ENCODE measurements around the gene RPS27. TPM values are rescaled to one million over a fixed set of nuclear protein-coding genes. Genes with fewer than 3 reads are reported as not detected.
A peak's percentile ranks its signal among the peaks of the same experiment; 100 is the strongest.

The RPS27 gene
- 1,532 and 1,783 TPM in 2 replicates for total RNA-seq (2022)
- percentile 98 among the genes with signal in this experiment for Bru-seq, nascent RNA
- BruChase-seq, experiment 1, labeled RNA remaining after a 6-hour chase, result percentile 98 among the genes with signal in this experiment
- percentile 96 among the genes with signal in this experiment for BruChase-seq, experiment 2, labeled RNA remaining after a 2-hour chase
- long read RNA-seq, transcript RPS27-205 (5 exons, 467 nt), result minor isoform, 5 of 1,552 reads
- long read RNA-seq, transcript RPS27-203 (3 exons, 496 nt), result minor isoform, 8 of 1,552 reads
- long read RNA-seq, transcript RPS27-201 (4 exons, 359 nt), result major isoform, 1,510 of 1,552 reads
- long read RNA-seq, transcript RPS27-204 (4 exons, 573 nt), result minor isoform, 22 of 1,552 reads
- long read RNA-seq, partial matches to known transcripts, result 2 of 1,552 reads
- long read RNA-seq, other reads (novel, unspliced or antisense), result 5 of 1,552 reads

DNA sequence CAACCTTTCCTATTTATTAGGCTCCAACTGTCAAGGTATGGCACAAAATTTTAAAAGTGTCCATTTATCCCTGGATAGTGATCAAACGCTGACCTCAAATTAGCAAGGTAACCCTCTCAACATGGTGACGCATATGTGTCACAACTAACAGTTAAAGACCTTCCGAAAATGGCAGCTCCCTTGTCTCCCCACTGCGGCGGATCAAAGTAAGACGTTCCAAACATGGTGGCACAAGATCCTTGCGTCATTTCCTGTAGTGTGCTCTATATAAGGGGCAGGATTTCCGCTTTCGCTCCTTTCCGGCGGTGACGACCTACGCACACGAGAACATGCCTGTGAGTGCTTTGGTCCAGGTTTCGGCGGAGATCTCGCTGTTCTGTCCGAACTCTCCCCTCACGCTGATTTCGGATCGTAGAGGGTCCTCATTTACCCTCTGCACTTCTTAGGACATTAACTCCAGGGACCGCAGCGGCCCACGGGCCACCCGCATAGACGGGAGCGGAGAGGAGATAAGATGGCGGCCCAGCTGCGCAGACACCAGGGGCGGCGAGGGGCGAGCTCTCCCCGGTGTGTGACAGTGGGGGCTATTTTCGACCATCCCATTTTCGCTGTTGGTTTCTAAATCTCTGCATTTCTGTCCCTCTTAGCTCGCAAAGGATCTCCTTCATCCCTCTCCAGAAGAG lies at the start of gene RPS27:
Gene RPS27, plus strand, starts transcription at position 295 of the 683 bp plus-strand sequence. Its CDS starts 35 bp downstream, at position 330.
- H3K9me3 Mint-ChIP-seq (ENCODE audit: low read depth, unreplicated experiment), result no peaks in the 10 kb centered on the region
- peaks cover 78% of the 10 kb centered on the region for H3K36me3 Mint-ChIP-seq (ENCODE audit: insufficient read depth, unreplicated experiment)
- intact Hi-C loops (cut with micrococcal nuclease; ENCODE audit: unreplicated experiment), result no loop called here
- TF ChIP-seq CTCF (IDR thresholded peaks at IDR 0.05; ENCODE audit: unreplicated experiment), result no peak
- peaks cover 54% of the 10 kb centered on the region for H3K4me1 Mint-ChIP-seq (ENCODE audit: low read depth, unreplicated experiment)
- peaks cover 14% of the 10 kb centered on the region for H3K27me3 Mint-ChIP-seq (ENCODE audit: unreplicated experiment)
- H3K27ac Mint-ChIP-seq (ENCODE audit: unreplicated experiment), result peak within 1 kb of the TSS; percentile 99
- BruUV-seq (replicated peaks), result no TSS peak
- CTCF ChIA-PET, result interaction anchor here (0.9 to 1.5 kb wide), 6 partner anchors 9 to 319 kb away, joined by 3 to 7 read pairs (median 4); partner anchors contain the start of genes GATAD2B, ILF2 and SLC39A1
- H3K4me3 Mint-ChIP-seq (ENCODE audit: low read depth, unreplicated experiment), result peak within 1 kb of the TSS; percentile 75
- peak; percentile 92 for DNase-seq

DNA sequence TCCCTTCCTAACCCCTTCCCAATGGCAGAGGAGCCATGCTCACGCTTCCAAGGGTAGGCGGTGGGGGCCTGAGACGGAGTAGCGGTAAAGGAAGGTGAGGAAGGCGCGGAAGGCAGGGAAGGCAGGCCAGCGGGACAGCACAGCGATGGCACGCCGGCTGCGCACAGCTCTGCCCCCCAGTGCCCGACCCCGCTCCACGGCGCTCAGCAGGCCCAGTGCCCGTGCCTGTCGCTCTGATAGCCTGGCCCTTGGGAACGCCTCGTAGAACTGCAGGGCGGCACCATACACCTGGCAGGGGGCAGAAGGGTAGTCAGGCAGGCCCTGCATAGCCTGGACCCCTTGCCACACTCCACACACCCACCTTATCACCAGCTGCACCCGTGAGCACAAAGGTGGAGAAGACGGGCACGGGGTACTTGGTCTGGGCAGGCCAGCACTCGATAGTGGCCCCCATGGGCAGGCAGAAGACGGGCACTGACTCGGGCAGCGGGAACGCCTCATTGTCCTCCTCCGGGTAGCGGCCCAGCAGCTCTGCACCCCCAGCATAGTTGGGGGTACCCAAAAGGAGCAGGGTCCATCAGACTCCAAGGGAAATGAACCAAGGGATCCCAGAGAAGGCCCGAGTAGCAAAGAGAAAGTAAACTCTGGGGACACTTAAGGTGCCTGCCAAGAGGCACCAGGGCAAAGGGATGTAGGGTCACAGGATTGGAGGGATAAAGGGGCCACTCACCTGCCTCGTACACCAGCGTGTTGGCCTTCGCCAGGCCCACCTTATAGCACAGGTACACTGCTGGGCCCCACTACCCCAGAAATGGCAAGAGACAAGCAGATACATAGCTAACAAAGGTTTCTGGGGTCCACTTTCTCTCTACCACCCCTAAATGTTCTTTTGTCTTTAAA lies 48.5 kb upstream of the RPS27 start:
- TF ChIP-seq CTCF (IDR thresholded peaks at IDR 0.05; ENCODE audit: unreplicated experiment), result no peak
- intact Hi-C loops (cut with micrococcal nuclease; ENCODE audit: unreplicated experiment), result no loop called here
- H3K4me3 Mint-ChIP-seq (ENCODE audit: low read depth, unreplicated experiment), result no peak overlapping the region
- CTCF ChIA-PET, result no interaction called here
- H3K27ac Mint-ChIP-seq (ENCODE audit: unreplicated experiment), result no peak overlapping the region
- peaks cover 15% of the 10 kb centered on the region for H3K4me1 Mint-ChIP-seq (ENCODE audit: low read depth, unreplicated experiment)
- BruUV-seq (replicated peaks), result no TSS peak
- no peaks in the 10 kb centered on the region for H3K9me3 Mint-ChIP-seq (ENCODE audit: low read depth, unreplicated experiment)
- no peaks in the 10 kb centered on the region for H3K27me3 Mint-ChIP-seq (ENCODE audit: unreplicated experiment)
- peaks cover 68% of the 10 kb centered on the region for H3K36me3 Mint-ChIP-seq (ENCODE audit: insufficient read depth, unreplicated experiment)
- DNase-seq, result no peak

DNA sequence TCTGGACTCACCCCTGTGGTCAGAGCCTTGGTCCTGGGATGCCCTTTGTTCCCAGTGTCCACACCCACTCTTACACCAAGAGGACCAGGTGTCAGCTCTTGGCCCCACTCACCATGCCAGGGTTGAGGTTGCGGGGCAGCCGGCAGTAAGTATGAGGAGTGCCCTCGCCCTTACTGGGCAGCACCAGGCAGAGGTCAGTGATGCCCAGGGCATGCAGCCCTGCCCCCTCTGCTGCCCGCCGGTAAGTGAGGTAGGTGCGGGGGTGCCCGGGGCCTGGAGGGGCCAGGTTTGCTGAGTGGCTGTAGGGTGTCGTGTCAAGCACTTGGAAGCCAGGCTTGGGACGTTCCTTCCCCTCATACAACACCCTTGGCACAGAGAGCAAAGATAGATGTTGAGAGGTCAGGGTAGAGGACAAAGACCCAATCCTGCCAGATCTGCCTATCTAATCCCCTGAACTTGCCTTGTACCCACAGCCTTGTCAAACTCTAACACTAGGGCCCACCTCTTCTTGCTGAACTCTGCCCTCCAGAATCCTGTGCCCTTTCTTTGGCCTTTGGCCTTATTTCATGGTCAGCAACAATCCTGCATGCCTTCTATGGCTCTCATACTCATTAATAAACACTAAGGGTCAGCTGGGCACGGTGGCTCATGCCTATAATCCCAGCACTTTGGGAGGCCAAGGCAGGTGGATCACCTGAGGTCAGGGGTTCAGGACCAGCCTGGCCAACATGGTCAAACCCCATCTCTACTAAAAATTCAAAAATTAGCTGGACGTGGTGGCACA lies 47.6 kb upstream of the RPS27 start:
- Mint-ChIP-seq H3K27me3 (ENCODE audit: unreplicated experiment) (no peaks in the 10 kb centered on the region), H3K4me1 (ENCODE audit: low read depth, unreplicated experiment) (peaks cover 17% of the 10 kb centered on the region), H3K9me3 (ENCODE audit: low read depth, unreplicated experiment) (no peaks in the 10 kb centered on the region), H3K27ac (ENCODE audit: unreplicated experiment) (no peak overlapping the region), H3K4me3 (ENCODE audit: low read depth, unreplicated experiment) (no peak overlapping the region), H3K36me3 (ENCODE audit: insufficient read depth, unreplicated experiment) (peaks cover 63% of the 10 kb centered on the region)
- intact Hi-C loops (cut with micrococcal nuclease; ENCODE audit: unreplicated experiment), result no loop called here
- no peak for TF ChIP-seq CTCF (IDR thresholded peaks at IDR 0.05; ENCODE audit: unreplicated experiment)
- no TSS peak for BruUV-seq (replicated peaks)
- no peak for DNase-seq
- CTCF ChIA-PET, result interaction anchor here (0.5 kb wide), 1 partner anchor 259 kb away, joined by 4 read pairs; no protein-coding TSS in a partner anchor

Measured in Calu3 (cell line).